GM12891 (cell line): ENCODE data around the gene CRYBA4.

Experiments
- POLR2A ChIP-seq: IDR thresholded peaks from 2 replicates; pipeline ENCODE4 v1.6.1; 2011; ENCODE audit warnings: low read depth, low read length, control low read depth
- POLR2AphosphoS5 ChIP-seq: IDR thresholded peaks from 2 replicates; pipeline ENCODE4 v1.6.1; 2011; ENCODE audit warnings: low read depth, low read length, control low read depth
- SPI1 ChIP-seq: IDR thresholded peaks from 2 replicates; pipeline ENCODE4 v1.6.1; 2011; ENCODE audit warnings: low read depth, low read length, control low read depth

DNA sequence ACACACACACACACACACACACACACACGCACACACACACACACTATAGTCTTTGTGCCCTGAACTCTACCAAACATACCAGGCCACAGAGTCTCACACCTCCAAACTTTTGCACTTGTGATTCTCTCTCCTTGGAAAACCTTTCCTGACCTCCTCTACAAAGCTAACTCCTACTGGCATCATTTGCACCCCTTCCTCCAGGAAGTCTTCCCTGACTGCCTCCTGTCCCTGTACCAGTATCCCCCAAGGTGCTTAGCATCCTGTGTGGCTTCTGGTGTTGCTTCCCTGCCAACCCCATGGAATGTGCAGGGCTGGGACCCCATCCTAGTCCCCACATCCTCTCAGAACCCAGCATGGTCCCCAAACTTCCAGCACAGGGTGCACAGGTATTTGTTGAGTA lies 40.7 kb upstream of the CRYBA4 start:
- TF ChIP-seq SPI1 (no peak), POLR2AphosphoS5 (no peak), POLR2A (no peak)
